Measurements from ENCODE around the gene EIF4B. TPM values are rescaled to one million over a fixed set of nuclear protein-coding genes. Genes with fewer than 3 reads are reported as not detected.
"Not testable (repeated sequence)": the region's sequence is repeated elsewhere in the genome, so short reads cannot be mapped to it uniquely, and the experiment has no call there.

Gene EIF4B
- total RNA-seq, 2 experiments from 2014 or later: 673 to 696 TPM

DNA sequence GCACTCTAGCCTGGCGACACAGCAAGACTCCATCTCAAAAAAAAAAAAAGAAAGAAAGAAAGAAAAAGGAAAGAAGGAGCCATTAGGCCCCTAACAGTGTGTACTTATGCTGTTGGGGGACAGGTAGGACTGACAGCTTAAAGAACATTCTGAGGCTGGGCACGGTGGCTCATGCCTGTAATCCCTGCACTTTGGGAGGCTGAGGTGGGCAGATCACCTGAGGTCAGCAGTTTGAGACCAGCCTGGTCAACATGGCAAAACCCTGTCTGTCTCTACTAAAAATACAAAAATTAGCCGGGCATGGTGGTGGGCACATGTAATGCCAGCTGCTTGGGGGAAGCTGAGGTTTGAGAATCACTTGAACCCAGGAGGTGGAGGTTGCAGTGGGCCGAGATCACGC is 14.0 kb upstream of the EIF4B start:
- POLR2A ChIA-PET: not testable (repeated sequence)
- CTCF ChIA-PET: interaction anchor here (0.7 to 1.9 kb wide), 4 partner anchors 11 to 107 kb away, joined by 3 to 8 read pairs (median 4); no protein-coding TSS in a partner anchor

DNA sequence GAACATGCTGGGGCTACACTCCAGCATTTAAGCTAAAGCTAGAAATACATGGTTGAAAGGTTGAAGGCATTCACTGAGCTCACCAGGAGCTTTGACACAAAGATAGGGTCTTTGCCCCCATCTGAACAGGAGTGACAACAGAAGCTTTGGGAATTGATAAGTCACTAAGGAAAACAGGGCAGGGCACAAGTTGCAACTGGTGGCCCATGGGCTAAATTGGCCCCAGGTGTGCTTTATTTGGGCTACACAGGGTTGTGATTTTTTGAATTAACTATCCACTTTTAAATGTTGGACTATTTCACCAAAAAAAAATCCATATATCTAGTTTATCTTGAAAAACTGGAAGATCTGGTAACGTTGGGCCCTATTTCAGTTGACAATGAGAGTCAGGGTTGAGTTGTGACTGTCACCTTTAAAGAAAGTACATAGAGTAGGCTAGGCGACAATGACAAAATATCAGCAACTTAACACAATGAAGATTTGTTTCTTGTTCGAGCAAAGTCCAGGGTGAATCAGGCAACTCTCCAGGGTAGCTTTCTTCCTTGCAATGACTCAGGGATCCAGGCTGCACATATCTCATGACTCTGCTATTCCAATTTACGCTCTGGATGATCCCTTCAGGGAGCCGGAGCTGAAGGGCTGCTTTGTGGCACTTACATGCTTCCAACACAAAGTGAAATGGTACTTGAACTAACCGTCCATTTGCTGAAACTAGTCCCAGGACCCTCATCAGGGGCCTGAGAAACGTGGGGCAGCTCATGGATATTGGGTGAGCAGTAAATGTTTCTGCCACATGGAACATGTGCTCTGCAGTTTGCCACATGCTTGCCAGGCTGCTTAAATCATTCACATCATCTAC is 13.3 kb upstream of the EIF4B start:
- ChIA-PET POLR2A (no interaction called here), CTCF (interaction anchor here (0.7 to 1.7 kb wide), 2 partner anchors 93 to 107 kb away, joined by 4 read pairs; no protein-coding TSS in a partner anchor)

DNA sequence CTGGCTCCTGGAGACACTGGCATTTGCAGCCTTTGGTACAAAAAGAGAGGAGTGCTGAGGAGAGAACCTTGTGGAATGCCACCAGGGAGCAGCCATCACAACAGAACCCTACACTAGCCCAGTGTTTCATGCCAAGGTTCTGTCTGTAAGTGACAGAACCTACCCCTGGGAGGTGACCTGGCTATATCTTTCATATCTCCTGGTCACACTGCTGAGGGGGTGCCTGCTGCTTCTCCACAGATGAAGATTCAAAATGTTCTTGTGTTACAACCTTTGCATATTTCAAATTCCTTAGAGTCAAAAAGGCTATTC is 12.7 kb upstream of the EIF4B start:
- ChIA-PET CTCF (interaction anchor here (1.7 kb wide), 1 partner anchor 108 kb away, joined by 4 read pairs; no protein-coding TSS in a partner anchor), POLR2A (no interaction called here)

DNA sequence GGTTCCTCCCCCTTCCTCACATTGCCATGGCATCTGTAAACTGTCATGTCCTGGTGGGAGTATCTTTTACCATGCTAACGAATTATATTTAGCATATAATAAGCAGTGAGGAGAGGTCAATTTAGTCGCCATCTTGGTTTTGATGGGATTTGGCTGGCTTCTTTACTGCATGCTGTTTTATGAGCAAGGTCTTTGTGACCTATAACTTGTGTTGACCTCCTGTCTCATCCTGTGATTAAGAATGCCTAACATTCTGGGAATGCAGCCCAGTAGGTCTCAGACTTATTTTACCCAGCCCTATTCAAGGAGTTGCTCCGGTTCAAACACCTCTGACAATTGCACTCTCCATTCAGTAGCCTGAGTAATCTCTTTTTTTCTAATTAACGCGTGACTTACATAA is 2.1 kb upstream of the EIF4B start:
- ChIA-PET POLR2A (no interaction called here), CTCF (no interaction called here)

DNA sequence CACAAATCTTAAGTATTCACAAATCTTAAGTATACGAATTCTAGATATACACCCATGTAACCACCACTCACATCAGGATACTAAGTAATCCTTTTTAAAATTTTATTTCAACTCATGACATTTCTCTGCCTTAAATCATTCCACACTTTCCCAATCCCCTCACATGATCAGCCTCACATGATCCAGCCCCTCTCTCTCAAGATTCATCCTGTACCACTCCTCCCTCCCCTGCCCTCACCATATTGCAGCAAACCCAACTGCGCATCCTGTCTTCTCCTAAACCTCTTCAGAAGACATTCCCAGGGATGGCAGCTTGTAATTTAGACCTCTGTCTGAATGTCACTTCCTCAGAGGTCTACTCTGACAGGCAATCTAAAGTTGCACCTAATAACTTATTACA is 1.7 kb upstream of the EIF4B start:
- ChIA-PET CTCF (no interaction called here), POLR2A (no interaction called here)

DNA sequence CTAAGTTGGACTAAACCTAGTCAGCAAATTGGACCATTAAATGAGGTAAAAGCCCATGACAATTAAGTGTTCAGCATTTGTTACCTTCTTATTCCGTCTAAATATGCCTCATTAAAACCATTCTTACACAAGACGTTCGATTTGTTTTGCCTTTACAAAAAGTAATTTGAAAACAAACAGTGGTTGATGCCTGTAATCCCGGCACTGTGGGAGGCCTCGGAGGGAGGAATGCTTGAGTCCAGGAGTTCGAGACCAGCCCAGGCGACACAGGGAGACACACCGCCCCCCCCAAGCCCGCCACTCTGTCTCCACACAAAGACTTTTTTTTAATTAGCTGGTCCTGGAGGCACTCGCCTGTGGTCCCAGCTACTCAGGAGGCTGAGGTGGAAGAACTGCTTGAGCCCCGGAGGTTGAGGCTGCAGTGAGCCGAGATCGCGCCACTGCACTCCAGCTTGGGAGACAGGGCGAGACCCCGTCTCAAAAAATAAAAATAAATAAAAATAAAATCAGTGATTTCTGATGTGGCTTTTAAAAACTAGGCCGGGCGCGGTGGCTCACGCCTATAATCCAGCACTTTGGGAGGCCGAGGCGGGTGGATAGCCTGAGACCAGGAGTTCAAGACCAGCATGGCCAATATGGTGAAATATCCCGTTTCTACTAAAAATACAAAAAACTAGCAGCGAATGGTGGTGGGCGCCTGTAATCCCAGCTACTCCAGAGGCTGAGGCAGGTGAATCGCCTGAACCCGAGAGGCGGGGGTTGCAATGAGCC is 856 bp upstream of the EIF4B start:
- ChIA-PET POLR2A (interaction anchor here (0.6 to 2.2 kb wide), 5 partner anchors 9 to 1793 kb away, joined by 4 to 7 read pairs (median 5); no protein-coding TSS in a partner anchor), CTCF (interaction anchor here (0.6 to 1.7 kb wide), 4 partner anchors 33 to 131 kb away, joined by 3 to 4 read pairs (median 4); no protein-coding TSS in a partner anchor)

DNA sequence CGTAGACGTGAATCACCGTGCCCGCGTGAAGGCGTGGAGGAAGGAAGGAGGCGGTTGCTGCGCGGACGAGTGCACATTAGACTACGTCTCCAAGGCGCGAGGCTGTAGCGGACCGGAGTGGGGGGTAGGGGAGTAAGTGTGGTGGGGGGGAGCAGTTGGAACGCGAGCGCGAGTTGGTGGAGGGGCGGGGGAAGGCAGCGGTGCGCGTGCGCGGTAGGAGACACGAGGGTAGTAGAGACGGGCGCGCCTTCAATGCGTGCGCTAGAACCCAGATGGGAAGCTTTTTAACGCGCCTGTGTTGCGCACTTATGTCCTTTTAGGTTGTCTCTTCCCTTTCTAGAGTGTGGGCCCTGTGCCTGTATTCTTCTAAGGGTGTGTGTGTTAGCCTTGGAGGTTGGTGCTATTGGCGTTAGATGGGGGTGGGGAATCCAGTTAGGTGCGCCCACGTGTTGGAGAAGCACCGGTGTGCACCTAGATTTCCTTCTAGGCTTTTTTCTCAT is 604 bp downstream of the EIF4B start:
- POLR2A ChIA-PET: interaction anchor here (1.7 to 2.2 kb wide), 2 partner anchors 10 to 39 kb away, joined by 5 to 6 read pairs; no protein-coding TSS in a partner anchor
- CTCF ChIA-PET: interaction anchor here (0.9 to 1.7 kb wide), 7 partner anchors 27 to 982 kb away, joined by 3 to 6 read pairs (median 4); no protein-coding TSS in a partner anchor

DNA sequence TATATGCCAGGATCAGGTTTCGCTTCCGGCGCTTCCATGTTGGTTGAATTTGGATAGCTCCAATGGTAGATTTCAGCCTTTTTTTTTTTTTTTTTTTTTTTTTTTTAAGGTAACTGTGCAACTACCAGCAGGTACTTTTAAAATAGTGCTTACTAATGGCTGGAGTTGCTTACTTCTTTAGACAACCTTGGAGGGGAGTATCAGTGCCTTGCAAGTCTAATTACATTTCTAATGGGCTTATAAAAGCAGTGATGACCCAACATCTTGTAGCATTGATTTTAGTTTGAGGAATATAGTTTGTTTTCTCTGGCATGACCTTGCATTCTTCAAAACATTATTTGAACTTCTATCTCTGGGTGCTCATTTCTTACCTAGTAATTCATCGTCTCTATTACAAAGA is 1.1 kb downstream of the EIF4B start:
- CTCF ChIA-PET: interaction anchor here (0.9 to 1.7 kb wide), 6 partner anchors 26 to 982 kb away, joined by 3 to 6 read pairs (median 4); no protein-coding TSS in a partner anchor
- POLR2A ChIA-PET: interaction anchor here (2.2 kb wide), 1 partner anchor 9 kb away, joined by 5 read pairs; no protein-coding TSS in a partner anchor

DNA sequence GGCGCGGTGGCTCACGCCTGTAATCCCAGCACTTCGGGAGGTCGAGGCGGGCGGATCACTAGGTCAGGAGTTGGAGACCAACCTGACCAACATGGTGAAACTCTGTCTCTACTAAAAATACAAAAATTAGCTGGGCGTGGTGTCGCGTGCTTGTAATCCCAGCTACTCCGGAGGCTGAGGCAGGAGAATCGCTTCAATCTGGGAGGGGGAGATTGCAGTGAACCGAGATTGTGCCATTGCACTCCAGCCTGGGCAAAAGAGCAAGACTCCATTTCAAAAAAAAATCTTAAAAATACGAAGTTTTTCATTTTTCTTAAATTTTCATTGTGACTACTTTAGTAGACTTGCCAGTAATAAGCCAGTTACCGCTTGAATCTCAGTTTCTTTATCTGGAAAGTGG is 2.5 kb downstream of the EIF4B start:
- CTCF ChIA-PET: not testable (repeated sequence)

DNA sequence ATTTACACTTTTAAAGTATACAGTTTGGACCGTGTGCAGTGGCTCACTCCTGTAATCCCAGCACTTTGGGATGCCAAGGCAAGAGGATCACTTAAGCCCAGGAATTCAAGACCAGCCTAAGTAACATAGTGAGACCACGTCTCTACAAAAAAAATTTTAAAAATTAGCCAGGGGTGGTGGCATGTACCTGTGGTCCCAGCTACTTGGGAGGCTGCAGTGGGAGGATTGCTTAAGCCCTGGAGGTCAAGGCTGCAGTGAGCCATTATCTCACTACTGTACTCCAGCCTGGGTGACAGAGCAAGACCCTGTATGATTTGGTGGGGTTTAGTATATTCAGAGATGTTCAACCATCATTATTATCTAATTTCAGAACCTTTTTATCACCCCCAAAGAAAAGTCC is 4.7 kb downstream of the EIF4B start:
- ChIA-PET CTCF (no interaction called here), POLR2A (interaction anchor here (0.5 to 0.9 kb wide), 4 partner anchors 8 to 1075 kb away, joined by 3 to 7 read pairs (median 4); no protein-coding TSS in a partner anchor)

More for the DNA sequence above, 2.5 kb downstream of the EIF4B start:
- POLR2A ChIA-PET: not testable (repeated sequence)

DNA sequence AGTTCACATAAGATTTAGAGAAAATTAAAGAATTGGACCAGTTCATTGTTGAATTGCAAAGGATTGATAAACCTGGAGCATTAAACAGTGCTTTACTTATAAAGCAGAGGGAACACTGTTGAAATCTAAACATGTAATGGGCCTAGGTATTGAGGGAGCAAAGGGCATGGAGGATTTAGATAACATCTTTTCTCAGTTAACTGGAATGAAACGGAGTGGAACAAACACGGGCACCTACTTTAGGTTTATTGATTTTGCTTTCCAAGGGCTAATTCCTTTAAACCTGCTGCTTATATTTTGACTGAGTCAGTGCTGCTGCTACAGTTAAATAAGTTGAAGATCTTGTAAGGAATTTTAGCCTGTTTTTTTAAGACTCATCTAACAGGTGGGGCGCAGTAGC is 5.6 kb downstream of the EIF4B start:
- CTCF ChIA-PET: interaction anchor here (0.7 kb wide), 1 partner anchor 133 kb away, joined by 3 read pairs; no protein-coding TSS in a partner anchor
- POLR2A ChIA-PET: interaction anchor here (0.8 kb wide), 1 partner anchor 13 kb away, joined by 3 read pairs; no protein-coding TSS in a partner anchor

DNA sequence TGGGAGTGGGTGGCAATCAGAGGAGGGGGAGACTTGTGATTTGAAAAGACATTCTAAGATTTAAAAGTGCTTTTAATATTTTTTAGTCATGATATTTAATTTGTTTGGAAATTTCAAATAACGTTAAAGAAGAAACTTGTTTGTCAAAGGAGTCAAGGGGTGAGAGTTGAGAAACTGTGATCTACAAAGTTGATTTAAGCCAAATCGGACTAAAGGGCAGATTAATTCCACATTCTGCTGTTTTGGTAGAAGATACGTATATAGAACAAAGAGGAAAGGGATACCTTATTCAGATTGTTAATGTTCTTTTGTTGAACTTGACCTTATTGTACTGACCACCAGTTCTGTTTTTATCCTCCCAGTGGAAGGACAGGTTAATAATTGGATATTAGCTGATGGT is 6.7 kb downstream of the EIF4B start:
- ChIA-PET CTCF (interaction anchor here (0.7 kb wide), 1 partner anchor 75 kb away, joined by 3 read pairs; no protein-coding TSS in a partner anchor), POLR2A (no interaction called here)

DNA sequence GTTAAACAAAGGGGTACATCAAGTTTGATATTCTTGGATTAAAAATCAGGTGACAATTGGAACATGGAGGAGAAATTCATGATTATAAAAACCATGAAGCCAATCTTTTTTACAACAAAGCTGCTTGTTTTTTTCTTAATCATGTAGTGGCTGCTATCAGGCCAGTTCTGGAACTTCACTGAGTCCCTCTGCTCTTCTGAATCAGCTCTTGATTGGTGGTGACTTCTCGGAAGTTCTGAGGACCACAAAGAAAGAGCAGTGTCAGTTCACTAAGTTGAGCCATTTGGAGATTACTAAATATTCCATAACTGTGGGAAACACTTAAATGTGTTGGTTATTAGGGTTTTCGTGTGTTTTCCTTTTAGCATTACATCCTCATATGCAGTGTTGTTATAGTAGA is 8.5 kb downstream of the EIF4B start:
- ChIA-PET POLR2A (interaction anchor here (1.4 kb wide), 1 partner anchor 9 kb away, joined by 5 read pairs; the partner anchor contains the start of gene EIF4B), CTCF (interaction anchor here (0.6 to 1.0 kb wide), 2 partner anchors 88 to 170 kb away, joined by 3 read pairs; partner anchors contain the start of gene SOAT2)

DNA sequence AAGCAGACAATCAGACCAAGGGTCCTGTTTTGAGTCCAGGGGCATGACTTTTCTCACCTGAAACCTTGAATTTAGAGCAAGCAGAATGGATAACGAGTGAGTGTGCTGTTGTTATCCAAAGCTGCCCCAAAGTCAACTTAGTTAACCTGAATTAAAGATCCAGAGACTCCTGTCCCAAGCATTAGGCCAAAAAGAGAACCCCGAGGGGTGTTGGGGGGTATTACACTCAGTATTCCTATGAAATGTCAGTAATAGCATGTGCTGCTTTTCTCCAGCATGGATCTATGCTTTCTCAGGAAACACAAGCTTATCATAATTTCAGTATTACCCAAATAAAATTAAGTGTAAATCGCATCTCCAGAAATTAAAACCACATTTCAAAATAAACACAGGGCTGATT is 19.0 kb downstream of the EIF4B start:
- POLR2A ChIA-PET: no interaction called here

DNA sequence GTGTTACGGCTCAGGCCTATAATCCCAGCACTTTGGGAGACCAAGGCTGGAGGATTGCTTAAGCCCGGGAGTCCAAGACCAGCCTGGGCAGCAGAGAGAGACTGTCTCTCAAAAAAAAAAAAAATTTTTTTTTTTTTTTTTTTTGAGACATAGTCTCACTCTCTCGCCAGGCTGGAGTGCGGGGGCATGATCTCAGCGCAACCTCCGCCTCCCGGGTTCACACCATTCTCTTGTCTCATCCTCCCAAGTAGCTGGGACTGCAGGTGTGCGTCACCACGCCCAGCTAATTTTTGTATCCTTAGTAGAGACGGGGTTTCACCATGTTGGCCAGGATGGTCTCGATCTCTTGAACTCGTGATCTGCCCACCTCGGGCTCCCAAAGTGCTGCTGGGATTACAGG is 20.8 kb downstream of the EIF4B start:
- CTCF ChIA-PET: interaction anchor here (0.6 to 1.4 kb wide), 2 partner anchors 21 to 903 kb away, joined by 3 to 4 read pairs; no protein-coding TSS in a partner anchor

More for the DNA sequence above, 19.0 kb downstream of the EIF4B start:
- CTCF ChIA-PET: interaction anchor here (1.4 kb wide), 1 partner anchor 41 kb away, joined by 3 read pairs; no protein-coding TSS in a partner anchor

DNA sequence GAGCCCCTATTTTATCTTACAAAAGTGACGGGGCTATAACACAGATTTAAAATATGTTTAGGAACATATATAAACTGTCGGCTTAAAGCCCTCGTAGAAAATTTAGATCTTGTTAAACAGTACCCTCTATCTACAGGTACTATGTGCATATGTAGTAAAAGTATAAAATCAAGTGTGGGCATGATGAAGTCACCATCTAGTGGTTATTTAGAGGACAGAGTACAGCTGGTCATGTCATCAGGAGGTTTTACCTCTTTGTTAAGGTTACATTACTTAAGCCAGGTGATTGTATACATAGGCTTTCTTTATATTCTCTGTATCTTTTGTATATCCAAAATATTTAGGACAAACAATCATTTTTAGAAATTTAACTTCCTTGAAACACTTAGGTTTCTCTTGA is 25.4 kb downstream of the EIF4B start:
- POLR2A ChIA-PET: no interaction called here

More for the DNA sequence above, 20.8 kb downstream of the EIF4B start:
- POLR2A ChIA-PET: not testable (repeated sequence)

DNA sequence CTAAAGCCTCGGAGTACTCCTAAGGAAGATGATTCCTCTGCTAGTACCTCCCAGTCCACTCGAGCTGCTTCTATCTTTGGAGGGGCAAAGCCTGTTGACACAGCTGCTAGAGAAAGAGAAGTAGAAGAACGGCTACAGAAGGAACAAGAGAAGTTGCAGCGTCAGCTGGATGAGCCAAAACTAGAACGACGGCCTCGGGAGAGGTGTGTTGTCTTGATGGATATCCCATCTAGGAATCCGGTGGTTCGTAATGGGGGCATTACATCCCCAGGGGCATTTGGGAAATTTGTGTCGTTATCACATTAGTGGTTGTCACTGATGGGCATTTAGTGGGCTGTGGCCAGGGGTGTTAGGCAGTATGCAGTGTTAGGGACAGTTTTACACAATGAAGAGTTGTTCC is 27.6 kb downstream of the EIF4B start:
- ChIA-PET CTCF (interaction anchor here (1.0 kb wide), 2 partner anchors 10 to 26 kb away, joined by 3 to 4 read pairs; no protein-coding TSS in a partner anchor), POLR2A (interaction anchor here (0.6 kb wide), 1 partner anchor 67 kb away, joined by 3 read pairs; no protein-coding TSS in a partner anchor)

More for the DNA sequence above, 25.4 kb downstream of the EIF4B start:
- CTCF ChIA-PET: no interaction called here

DNA sequence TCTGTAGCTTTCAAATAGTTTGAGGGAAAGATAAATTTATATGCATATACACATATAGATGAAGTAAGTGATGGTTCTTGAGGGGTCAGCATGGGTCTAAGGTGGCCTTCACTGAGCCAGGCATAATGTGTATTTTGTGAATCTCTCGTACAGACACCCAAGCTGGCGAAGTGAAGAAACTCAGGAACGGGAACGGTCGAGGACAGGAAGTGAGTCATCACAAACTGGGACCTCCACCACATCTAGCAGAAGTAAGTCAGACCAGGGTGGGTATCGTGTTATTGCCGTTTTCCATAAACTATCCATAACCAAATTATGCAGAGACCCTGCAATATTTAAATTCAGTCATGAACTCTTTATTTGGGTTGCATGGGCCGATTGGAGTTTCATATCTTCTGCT is 28.2 kb downstream of the EIF4B start:
- CTCF ChIA-PET: no interaction called here
- POLR2A ChIA-PET: no interaction called here

DNA sequence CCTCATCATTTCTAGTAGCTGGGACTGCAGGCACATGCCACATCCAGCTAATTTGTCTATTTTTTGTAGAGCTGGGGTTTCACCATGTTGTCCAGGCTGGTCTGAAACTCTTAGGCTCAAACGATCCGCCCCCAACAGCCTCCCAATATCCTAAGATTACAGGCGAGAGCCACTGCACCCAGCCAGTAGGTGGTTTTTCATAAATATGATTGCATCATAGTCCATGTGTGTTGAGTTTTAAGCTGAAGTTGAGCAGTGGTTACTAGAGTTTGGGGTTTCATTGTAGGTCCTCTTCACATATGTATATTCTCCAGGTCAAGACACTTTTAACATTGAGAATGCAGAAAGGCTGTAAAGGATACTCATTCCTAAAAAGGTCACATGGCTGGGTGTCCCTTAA is 30.5 kb downstream of the EIF4B start:
- ChIA-PET POLR2A (no interaction called here), CTCF (interaction anchor here (0.7 to 1.1 kb wide), 2 partner anchors 13 to 29 kb away, joined by 3 to 4 read pairs; no protein-coding TSS in a partner anchor)
